Measurements from ENCODE around the gene KIF27.
A peak's percentile ranks its signal among the peaks of the same experiment; 100 is the strongest.
"Not testable (repeated sequence)": the region's sequence is repeated elsewhere in the genome, so short reads cannot be mapped to it uniquely, and the experiment has no call there.

The KIF27 gene

GRCh38 chr9:83920927-83921707 lies at the start of gene KIF27:
Gene KIF27 (minus strand): TSS chr9:83921432. CDS start chr9:83915591, 5,841 bp downstream.
- peak; percentile 95 for DNase-seq

GRCh38 chr9:83969602-83970001 lies 48.4 kb upstream of the KIF27 start:
- no peak for DNase-seq

- no peak for DNase-seq
Observed at GRCh38 chr9:83967073-83967472, 45.8 kb upstream of the KIF27 start.

- DNase-seq: no peak
Observed at GRCh38 chr9:83966209-83966582, 45.0 kb upstream of the KIF27 start.

GRCh38 chr9:83965350-83966208 lies 44.3 kb upstream of the KIF27 start:
- DNase-seq: no peak

DNA sequence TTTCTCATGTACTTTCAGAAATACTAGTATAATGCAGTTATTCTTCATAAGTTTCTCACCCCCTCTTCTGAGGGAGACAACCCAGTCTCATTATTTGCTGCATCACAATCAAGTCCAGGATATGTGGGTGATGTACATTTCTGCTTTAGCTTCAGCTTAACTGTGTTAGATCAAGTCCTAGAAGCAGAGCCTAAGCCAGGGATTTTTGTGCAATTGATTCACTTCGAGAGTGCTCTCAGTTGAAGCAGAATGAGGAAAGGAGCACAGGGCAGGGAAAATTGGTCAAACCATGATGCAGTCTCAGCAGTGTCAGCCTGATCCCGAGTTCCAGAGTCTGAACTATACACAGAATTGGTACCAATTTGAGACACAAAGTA lies 43.7 kb upstream of the KIF27 start:
- no peak for DNase-seq

DNA sequence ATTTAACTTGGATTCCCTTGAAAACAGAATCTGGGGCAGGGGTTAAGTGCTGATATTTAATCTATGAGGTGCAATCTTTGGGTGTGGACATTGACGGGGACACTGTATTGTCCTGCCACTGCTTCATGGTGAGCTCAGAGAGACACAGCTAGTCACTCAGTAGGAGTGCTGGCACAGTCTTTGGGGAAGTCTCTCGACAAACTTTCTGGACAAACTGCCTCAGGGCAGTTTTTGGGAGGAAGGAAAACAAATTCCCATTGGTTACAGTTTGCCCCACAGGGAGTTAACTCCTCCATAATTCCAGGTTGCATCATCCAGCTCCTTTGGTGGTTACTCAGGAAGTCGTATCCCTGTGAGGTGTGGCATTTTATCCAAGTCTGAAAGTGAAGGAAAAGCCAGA lies 40.9 kb upstream of the KIF27 start:
- no peak for DNase-seq

GRCh38 chr9:83960991-83961390 lies 39.8 kb upstream of the KIF27 start:
- DNase-seq: no peak

DNA sequence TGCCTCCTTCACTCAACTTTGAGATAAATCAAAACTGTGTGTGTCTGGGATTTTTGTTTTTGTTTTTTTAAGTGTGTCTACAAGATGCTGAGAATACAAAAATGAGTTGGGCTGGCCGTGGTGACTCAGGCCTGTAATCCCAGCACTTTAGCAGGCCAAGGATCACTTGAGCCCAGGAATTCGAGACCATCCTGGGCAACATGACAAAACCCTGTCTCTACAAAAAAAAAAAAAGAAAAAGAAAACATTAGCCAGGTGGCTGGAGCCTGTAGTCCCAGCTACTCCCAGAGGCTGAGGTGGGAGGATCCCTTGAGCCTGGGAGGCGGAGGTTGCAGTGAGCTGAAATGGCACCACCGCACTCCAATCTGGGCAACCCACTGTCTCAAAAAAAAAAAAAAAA lies 37.8 kb upstream of the KIF27 start:
- no peak for DNase-seq

DNA sequence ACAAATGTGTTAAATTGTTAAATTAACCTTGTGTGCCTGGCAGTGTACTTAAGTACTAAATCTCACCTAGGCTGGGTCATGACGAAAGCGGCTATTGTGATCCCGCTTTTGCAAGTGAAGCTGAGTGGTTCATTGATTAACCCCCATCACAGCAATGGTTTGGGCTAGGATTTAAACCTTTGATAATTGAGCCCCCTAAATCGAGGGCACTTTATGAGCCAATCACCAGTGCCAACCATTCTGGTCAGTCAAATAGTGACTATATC lies 35.9 kb upstream of the KIF27 start:
- no peak for DNase-seq

DNA sequence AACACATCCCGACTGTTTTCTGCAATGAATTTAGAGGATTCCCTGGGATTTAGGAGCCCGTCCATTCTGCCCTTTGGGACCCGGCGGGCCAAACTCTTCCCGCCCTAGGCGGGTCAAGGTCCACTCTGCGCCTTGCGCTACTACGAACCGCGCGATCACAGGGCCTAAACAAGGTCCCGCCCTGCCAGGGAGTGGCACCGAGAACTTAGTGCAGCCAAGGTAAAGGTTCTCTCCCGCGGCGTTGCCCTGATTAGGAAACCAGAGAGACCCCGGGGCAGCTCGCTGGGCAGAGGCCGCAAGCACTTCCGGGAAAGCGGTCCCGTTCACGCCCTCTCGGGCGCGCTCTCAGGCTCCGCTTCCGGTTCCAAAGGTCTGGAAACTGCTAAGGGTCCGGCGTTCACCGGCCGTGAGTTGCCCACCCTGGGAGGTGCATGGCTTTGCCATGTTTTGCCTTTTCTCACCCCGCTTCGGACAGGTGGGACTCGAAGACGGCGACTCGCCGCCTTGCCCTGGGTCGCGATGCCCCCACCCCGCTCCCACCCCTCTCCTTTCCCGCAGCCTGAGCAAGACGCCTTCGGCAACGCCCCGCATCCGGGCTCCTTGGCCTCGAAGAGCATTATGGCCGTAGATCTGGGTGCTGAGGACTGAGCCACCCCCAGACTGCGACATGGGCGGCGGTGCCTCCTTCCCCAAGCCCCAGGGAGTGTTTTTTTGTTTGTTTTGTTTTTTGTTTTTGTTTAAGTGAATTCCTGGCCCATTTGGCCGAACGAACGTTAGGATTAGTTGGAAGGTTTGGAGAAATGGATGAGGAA lies 35.4 kb upstream of the KIF27 start:
- DNase-seq: peak; percentile 47

DNA sequence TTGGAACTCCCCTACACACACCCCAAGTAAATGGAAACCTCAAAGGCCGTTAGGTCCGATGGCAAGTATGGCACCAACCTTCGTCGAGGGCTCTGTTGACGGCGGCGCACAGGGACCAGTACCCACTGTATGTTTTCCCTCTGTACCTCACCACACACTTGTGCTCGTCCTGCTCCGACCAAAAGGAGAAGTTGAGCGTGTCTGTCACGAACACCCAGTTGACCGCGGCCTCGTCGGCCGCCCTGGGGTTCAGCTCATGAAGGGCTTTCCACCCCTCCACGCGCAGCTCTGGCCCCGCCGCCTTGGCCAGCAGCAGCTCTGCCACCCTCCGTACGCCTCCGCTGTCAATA lies 34.8 kb upstream of the KIF27 start:
- DNase-seq: peak; percentile 51

- DNase-seq: not testable (repeated sequence)
Observed at GRCh38 chr9:83948096-83948495, 26.9 kb upstream of the KIF27 start.

GRCh38 chr9:83940590-83941303 lies 19.5 kb upstream of the KIF27 start:
- no peak for DNase-seq

GRCh38 chr9:83937861-83938455 lies 16.7 kb upstream of the KIF27 start:
- peak; percentile 24 for DNase-seq

DNA sequence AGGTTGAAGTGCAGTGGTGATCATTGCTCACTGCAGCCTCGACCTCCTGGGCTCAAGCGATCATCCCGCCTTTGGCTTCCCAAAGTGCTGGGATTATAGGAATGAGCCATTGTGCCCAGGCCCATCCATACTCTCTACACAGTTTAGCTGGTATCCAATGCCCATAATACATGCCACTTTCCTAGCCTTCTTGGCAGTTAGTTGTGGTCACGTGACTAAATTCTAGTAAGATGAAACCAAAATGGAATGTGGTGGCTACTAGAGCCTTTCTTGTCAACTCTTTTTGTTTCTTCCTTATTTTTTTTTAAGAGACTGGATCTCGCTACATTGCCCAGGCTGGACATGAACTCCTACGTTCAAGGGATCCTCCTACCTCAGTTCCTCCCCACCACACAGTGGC lies 15.3 kb upstream of the KIF27 start:
- no peak for DNase-seq

DNA sequence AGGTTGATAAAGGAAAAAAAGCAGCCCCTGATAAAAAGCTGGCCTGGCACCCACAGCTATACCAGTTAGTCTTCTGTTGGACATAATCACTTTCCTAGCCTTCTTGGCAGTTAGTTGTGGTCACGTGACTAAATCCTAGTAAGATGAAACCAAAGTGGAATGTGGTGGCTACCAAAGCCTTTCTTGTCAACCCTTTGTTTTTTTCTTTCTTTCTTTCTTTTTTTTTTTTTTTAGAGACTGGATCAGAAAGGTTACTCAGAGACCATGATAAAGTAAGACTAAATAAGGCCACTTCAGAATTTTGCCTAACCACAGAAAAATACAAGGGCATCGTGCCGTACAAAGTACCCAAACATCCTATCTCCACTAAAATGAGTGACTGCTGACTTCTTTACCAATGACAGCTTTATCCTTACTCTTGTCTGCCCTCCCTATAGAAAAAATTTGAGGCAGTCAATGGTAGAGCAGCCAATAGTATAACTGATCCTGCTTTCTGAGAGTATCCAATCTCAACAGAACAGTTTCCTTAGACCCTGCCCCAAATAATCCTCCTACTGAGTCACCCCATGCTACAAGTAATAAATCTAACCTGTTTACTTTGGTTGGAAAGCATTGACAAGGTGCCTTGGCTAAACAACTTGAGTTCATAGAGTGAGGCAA lies 14.2 kb upstream of the KIF27 start:
- no peak for DNase-seq

DNA sequence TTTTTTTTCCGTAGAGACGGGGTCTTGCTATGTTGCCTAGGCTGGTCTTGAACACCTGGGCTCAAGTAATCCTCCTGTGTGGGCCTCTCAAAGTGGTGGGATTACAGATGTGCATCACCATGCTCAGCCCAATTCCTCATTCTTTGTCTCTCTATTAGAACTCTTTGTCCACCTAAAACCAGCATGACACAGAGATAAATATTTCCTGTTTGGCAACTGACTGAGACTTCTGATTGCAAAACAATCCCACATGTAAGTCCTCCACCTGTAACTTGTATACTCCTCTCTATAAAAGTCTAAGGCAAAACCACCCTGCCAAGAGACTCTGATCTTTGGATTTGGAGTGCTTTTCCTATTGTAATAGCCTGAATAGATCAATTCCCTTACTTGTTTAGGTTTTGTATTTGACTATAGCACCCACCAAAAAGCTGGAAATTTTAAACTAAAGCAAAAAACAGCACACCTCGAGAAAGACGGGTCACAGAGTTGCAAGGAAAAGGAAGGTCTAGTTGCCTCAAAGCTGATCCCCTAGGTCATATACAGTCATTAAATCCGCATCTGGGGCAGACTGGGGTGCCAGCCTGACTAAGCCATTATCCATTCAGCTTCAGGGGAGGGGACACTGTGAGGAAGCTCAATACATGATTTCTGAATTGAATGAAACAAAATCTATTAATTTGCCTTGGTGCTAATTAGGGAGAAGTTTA lies 13.5 kb upstream of the KIF27 start:
- DNase-seq: no peak

DNA sequence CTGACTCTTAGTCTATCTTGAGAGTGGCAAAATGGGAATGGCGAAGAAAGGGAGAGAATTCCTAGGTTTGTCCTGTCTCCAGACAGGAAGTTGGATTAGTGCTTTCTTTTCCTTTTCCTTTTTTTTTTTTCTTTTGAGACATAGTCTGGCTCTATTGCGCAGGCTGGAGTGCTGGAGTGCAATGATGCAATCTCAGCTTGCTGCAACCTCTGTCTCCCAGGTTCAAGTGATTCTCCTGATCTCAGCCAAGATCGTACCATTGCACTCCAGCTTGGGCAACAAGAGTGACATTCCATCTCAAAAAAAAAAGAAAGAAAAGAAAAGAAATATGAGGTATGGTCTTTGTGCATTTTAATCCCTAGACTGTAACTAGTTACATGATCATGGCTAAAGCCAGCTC lies 12.6 kb upstream of the KIF27 start:
- no peak for DNase-seq

GRCh38 chr9:83932851-83933250 lies 11.6 kb upstream of the KIF27 start:
- no peak for DNase-seq

- no peak for DNase-seq
Observed at GRCh38 chr9:83932011-83932410, 10.8 kb upstream of the KIF27 start.

GRCh38 chr9:83930881-83931280 lies 9.6 kb upstream of the KIF27 start:
- DNase-seq: no peak
